Activated naive CD8-positive, alpha-beta T cell treated with anti-CD3 and anti-CD28 coated beads, Interleukin-2, amount 10 ng/mL, durations not matched to agents 7 days and 5 days (primary cell): ENCODE results near the gene APOL1. TPM values are rescaled to one million over a fixed set of nuclear protein-coding genes. Genes with fewer than 3 reads are reported as not detected.
"Not testable (repeated sequence)": the region's sequence is repeated elsewhere in the genome, so short reads cannot be mapped to it uniquely, and the experiment has no call there.

ENCODE experiments used
- ATAC-seq: fragments of 150-1000 bp; cut with Tn5 transposase; one replicate; pipeline ENCODE4 v1.10.0; 2021; ENCODE audit warnings: low read depth, moderate library complexity
- POLR2A ChIA-PET: fragments of 350-600 bp; sonication (Branson Sonifier 250); formaldehyde crosslinking; loops from one replicate; lab custom pipeline; 2021; ENCODE audit warnings: antibody characterized with exemption; lab: Charles Lee
- DNase-seq: peaks from one replicate; pipeline ENCODE4 v3.0.0; 2021
- H3K27ac Mint-ChIP-seq: one replicate; pipeline ENCODE4 v1.8.0; 2022; ENCODE audit warnings: mild to moderate bottlenecking, mixed read lengths
- H3K27me3 Mint-ChIP-seq: one replicate; pipeline ENCODE4 v1.8.0; 2022; ENCODE audit warnings: mild to moderate bottlenecking, moderate library complexity, mixed read lengths
- H3K36me3 Mint-ChIP-seq: one replicate; pipeline ENCODE4 v1.8.0; 2021; ENCODE audit warnings: mild to moderate bottlenecking, mixed read lengths
- H3K4me1 Mint-ChIP-seq: one replicate; pipeline ENCODE4 v1.8.0; 2021; ENCODE audit warnings: mixed read lengths
- H3K4me3 Mint-ChIP-seq: one replicate; pipeline ENCODE4 v1.8.0; 2022; ENCODE audit warnings: mild to moderate bottlenecking, moderate library complexity, mixed read lengths
- H3K9me3 Mint-ChIP-seq: one replicate; pipeline ENCODE4 v1.8.0; 2021; ENCODE audit warnings: mixed read lengths
- total RNA-seq, 2 experiments: library from RNA; stranded (reverse); gene quantifications; one replicate each; pipeline ENCODE4 v1.2.3, GENCODE V29; 2021

The APOL1 gene
- 10 to 100 TPM; 38.4 to 40.9 TPM for total RNA-seq

- H3K4me3 Mint-ChIP-seq = peak within 1 kb of the TSS; percentile 92
- H3K27me3 Mint-ChIP-seq = no peaks in the 10 kb centered on the region
- peak within 1 kb of the TSS; percentile 93 for H3K27ac Mint-ChIP-seq
- peaks cover 34% of the 10 kb centered on the region for H3K4me1 Mint-ChIP-seq
- H3K36me3 Mint-ChIP-seq = peaks cover 14% of the 10 kb centered on the region
- DNase-seq (peak; percentile 52), ATAC-seq (peak; percentile 95)
- H3K9me3 Mint-ChIP-seq = peaks cover 3% of the 10 kb centered on the region
- POLR2A ChIA-PET = interaction anchor here (0.8 to 2.9 kb wide), 7 partner anchors 12 to 92 kb away, joined by 3 to 26 read pairs (median 4); partner anchors contain the start of genes APOL2 and APOL3
These were observed at the start of gene APOL1 for GRCh38 chr22:36252754-36253522. APOL1 (plus strand) TSS chr22:36253133; CDS start chr22:36254956, 1,823 bp downstream.

- not testable (repeated sequence) for H3K27ac Mint-ChIP-seq, DNase-seq, H3K36me3 Mint-ChIP-seq, ATAC-seq, H3K27me3 Mint-ChIP-seq, H3K9me3 Mint-ChIP-seq
- peak overlapping the region; percentile 2 for H3K4me3 Mint-ChIP-seq
- POLR2A ChIA-PET = interaction anchor here (1.4 to 1.5 kb wide), 2 partner anchors 8 to 278 kb away, joined by 4 read pairs; partner anchors contain the start of gene TXN2
- peaks cover 41% of the 10 kb centered on the region for H3K4me1 Mint-ChIP-seq
These were observed 49.5 kb upstream of the APOL1 start for GRCh38 chr22:36203441-36203840.

GRCh38 chr22:36204001-36204631, 48.8 kb upstream of the APOL1 start:
- ATAC-seq (no peak), DNase-seq (no peak)
- peaks cover 4% of the 10 kb centered on the region for H3K9me3 Mint-ChIP-seq
- POLR2A ChIA-PET = interaction anchor here (1.5 kb wide), 1 partner anchor 278 kb away, joined by 4 read pairs; the partner anchor contains the start of gene TXN2
- no peaks in the 10 kb centered on the region for H3K27me3 Mint-ChIP-seq
- H3K36me3 Mint-ChIP-seq = peaks cover 3% of the 10 kb centered on the region
- peaks cover 41% of the 10 kb centered on the region for H3K4me1 Mint-ChIP-seq
- peak overlapping the region; percentile 46 for H3K27ac Mint-ChIP-seq
- peak overlapping the region; percentile 79 for H3K4me3 Mint-ChIP-seq

- Mint-ChIP-seq H3K9me3 (peaks cover 7% of the 10 kb centered on the region), H3K4me1 (peaks cover 39% of the 10 kb centered on the region), H3K36me3 (peaks cover 3% of the 10 kb centered on the region), H3K27me3 (no peaks in the 10 kb centered on the region), H3K4me3 (peak overlapping the region; percentile 79), H3K27ac (peak overlapping the region; percentile 46)
- no peak for DNase-seq
- POLR2A ChIA-PET = no interaction called here
- ATAC-seq = no peak
These were observed 48.3 kb upstream of the APOL1 start for GRCh38 chr22:36204632-36205015.

GRCh38 chr22:36205573-36205972, 47.4 kb upstream of the APOL1 start:
- ATAC-seq, H3K36me3 Mint-ChIP-seq, H3K9me3 Mint-ChIP-seq, DNase-seq, POLR2A ChIA-PET, H3K27me3 Mint-ChIP-seq, H3K4me3 Mint-ChIP-seq, H3K27ac Mint-ChIP-seq: not testable (repeated sequence)
- H3K4me1 Mint-ChIP-seq = peaks cover 38% of the 10 kb centered on the region

- peaks cover 40% of the 10 kb centered on the region for H3K4me1 Mint-ChIP-seq
- no peak overlapping the region for H3K27ac Mint-ChIP-seq
- peaks cover 8% of the 10 kb centered on the region for H3K36me3 Mint-ChIP-seq
- no peak for ATAC-seq
- POLR2A ChIA-PET = no interaction called here
- no peak for DNase-seq
- H3K9me3 Mint-ChIP-seq = peaks cover 7% of the 10 kb centered on the region
- no peaks in the 10 kb centered on the region for H3K27me3 Mint-ChIP-seq
- H3K4me3 Mint-ChIP-seq = no peak overlapping the region
These were observed 46.7 kb upstream of the APOL1 start for GRCh38 chr22:36206255-36206654.

GRCh38 chr22:36208162-36208765, 44.7 kb upstream of the APOL1 start:
- Mint-ChIP-seq H3K27ac (no peak overlapping the region), H3K4me1 (peaks cover 34% of the 10 kb centered on the region), H3K9me3 (peaks cover 7% of the 10 kb centered on the region), H3K27me3 (peaks cover 6% of the 10 kb centered on the region), H3K4me3 (no peak overlapping the region), H3K36me3 (peaks cover 8% of the 10 kb centered on the region)
- DNase-seq (no peak), ATAC-seq (no peak)
- POLR2A ChIA-PET = no interaction called here

- H3K36me3 Mint-ChIP-seq = peaks cover 8% of the 10 kb centered on the region
- POLR2A ChIA-PET = no interaction called here
- peaks cover 32% of the 10 kb centered on the region for H3K4me1 Mint-ChIP-seq
- no peak overlapping the region for H3K27ac Mint-ChIP-seq
- H3K27me3 Mint-ChIP-seq = peaks cover 12% of the 10 kb centered on the region
- no peak for ATAC-seq
- H3K9me3 Mint-ChIP-seq = peaks cover 7% of the 10 kb centered on the region
- DNase-seq = no peak
- no peak overlapping the region for H3K4me3 Mint-ChIP-seq
These were observed 44.0 kb upstream of the APOL1 start for GRCh38 chr22:36208914-36209313.

- H3K36me3 Mint-ChIP-seq, H3K4me3 Mint-ChIP-seq, POLR2A ChIA-PET, H3K27ac Mint-ChIP-seq, DNase-seq, ATAC-seq, H3K9me3 Mint-ChIP-seq: not testable (repeated sequence)
- H3K27me3 Mint-ChIP-seq = peaks cover 13% of the 10 kb centered on the region
- H3K4me1 Mint-ChIP-seq = peaks cover 30% of the 10 kb centered on the region
These were observed 43.4 kb upstream of the APOL1 start for GRCh38 chr22:36209488-36209908.

GRCh38 chr22:36210224-36210623, 42.7 kb upstream of the APOL1 start:
- Mint-ChIP-seq H3K27ac (no peak overlapping the region), H3K4me1 (peaks cover 28% of the 10 kb centered on the region), H3K4me3 (no peak overlapping the region), H3K9me3 (peaks cover 7% of the 10 kb centered on the region), H3K36me3 (peaks cover 8% of the 10 kb centered on the region), H3K27me3 (peaks cover 13% of the 10 kb centered on the region)
- POLR2A ChIA-PET = no interaction called here
- ATAC-seq (no peak), DNase-seq (no peak)

- H3K36me3 Mint-ChIP-seq = peaks cover 8% of the 10 kb centered on the region
- H3K4me3 Mint-ChIP-seq = peak overlapping the region; percentile 64
- peak overlapping the region; percentile 65 for H3K27ac Mint-ChIP-seq
- POLR2A ChIA-PET = interaction anchor here (1.1 to 1.3 kb wide), 2 partner anchors 9 to 17 kb away, joined by 3 to 4 read pairs; no protein-coding TSS in a partner anchor
- no peak for DNase-seq
- H3K27me3 Mint-ChIP-seq = peaks cover 24% of the 10 kb centered on the region
- peaks cover 26% of the 10 kb centered on the region for H3K4me1 Mint-ChIP-seq
- peak; percentile 56 for ATAC-seq
- peaks cover 7% of the 10 kb centered on the region for H3K9me3 Mint-ChIP-seq
These were observed 41.6 kb upstream of the APOL1 start for GRCh38 chr22:36211237-36211861.

- Mint-ChIP-seq H3K36me3 (peaks cover 8% of the 10 kb centered on the region), H3K4me1 (peaks cover 26% of the 10 kb centered on the region), H3K27me3 (peaks cover 34% of the 10 kb centered on the region), H3K27ac (no peak overlapping the region), H3K9me3 (peaks cover 7% of the 10 kb centered on the region), H3K4me3 (no peak overlapping the region)
- no peak for ATAC-seq
- POLR2A ChIA-PET = no interaction called here
- no peak for DNase-seq
These were observed 40.0 kb upstream of the APOL1 start for GRCh38 chr22:36212901-36213300.

GRCh38 chr22:36213586-36213985, 39.3 kb upstream of the APOL1 start:
- DNase-seq = no peak
- Mint-ChIP-seq H3K9me3 (peaks cover 7% of the 10 kb centered on the region), H3K27me3 (peaks cover 40% of the 10 kb centered on the region), H3K4me3 (no peak overlapping the region), H3K27ac (no peak overlapping the region), H3K36me3 (peaks cover 8% of the 10 kb centered on the region), H3K4me1 (peaks cover 21% of the 10 kb centered on the region)
- POLR2A ChIA-PET = no interaction called here
- no peak for ATAC-seq
